Measurements from ENCODE around the gene PHC2. TPM values are rescaled to one million over a fixed set of nuclear protein-coding genes. Genes with fewer than 3 reads are reported as not detected.

PHC2 gene
- total and polyA plus RNA-seq, 9 of the 15 experiments (the other 6 are each of a cell fraction or from before 2014, with no cell fraction given), result 3.1 to 67.6 (median 34.6) TPM

DNA sequence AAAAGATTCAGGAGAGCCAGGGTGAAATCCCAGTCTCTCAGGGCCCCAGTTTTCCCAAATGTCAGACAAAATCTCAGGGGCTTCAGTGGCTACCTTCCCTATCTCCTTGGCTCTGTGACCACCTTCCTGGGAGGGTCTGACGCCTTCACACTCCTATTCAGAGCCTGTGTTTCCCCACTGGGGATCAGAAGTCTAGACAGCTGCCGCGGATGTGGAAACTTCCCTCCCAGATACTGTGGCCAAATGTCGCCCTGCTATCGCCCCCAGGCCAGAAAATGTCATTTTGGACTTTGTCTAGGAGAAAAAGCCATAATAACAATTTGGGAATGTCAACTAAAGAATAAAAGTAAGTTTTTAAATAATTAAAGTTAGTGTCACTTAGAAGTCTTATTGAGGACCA is 125.9 kb downstream of the PHC2 start (continued):
- TF ChIP-seq, protein P1, sequence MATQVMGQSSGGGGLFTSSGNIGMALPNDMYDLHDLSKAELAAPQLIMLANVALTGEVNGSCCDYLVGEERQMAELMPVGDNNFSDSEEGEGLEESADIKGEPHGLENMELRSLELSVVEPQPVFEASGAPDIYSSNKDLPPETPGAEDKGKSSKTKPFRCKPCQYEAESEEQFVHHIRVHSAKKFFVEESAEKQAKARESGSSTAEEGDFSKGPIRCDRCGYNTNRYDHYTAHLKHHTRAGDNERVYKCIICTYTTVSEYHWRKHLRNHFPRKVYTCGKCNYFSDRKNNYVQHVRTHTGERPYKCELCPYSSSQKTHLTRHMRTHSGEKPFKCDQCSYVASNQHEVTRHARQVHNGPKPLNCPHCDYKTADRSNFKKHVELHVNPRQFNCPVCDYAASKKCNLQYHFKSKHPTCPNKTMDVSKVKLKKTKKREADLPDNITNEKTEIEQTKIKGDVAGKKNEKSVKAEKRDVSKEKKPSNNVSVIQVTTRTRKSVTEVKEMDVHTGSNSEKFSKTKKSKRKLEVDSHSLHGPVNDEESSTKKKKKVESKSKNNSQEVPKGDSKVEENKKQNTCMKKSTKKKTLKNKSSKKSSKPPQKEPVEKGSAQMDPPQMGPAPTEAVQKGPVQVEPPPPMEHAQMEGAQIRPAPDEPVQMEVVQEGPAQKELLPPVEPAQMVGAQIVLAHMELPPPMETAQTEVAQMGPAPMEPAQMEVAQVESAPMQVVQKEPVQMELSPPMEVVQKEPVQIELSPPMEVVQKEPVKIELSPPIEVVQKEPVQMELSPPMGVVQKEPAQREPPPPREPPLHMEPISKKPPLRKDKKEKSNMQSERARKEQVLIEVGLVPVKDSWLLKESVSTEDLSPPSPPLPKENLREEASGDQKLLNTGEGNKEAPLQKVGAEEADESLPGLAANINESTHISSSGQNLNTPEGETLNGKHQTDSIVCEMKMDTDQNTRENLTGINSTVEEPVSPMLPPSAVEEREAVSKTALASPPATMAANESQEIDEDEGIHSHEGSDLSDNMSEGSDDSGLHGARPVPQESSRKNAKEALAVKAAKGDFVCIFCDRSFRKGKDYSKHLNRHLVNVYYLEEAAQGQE (IDR thresholded peaks at IDR 0.05; ENCODE audit: borderline replicate concordance), result no peak
- TF ChIP-seq, protein P1 (CRISPR knock-in tag; IDR thresholded peaks at IDR 0.05; ENCODE audit: low read depth), result no peak
- TF ChIP-seq ZNF589 (CRISPR knock-in tag; IDR thresholded peaks at IDR 0.05; ENCODE audit: low read depth) (no peak), SMARCE1 (IDR thresholded peaks at IDR 0.05) (no peak), EP300 (IDR thresholded peaks at IDR 0.05; ENCODE audit: low read length) (no peak), ETV1 (tag; conservative IDR thresholded peaks at IDR 0.05; ENCODE audit: low read depth) (no peak), NBN (IDR thresholded peaks at IDR 0.05; ENCODE audit: low read depth) (no peak), ZNF274 (IDR thresholded peaks at IDR 0.05; ENCODE audit: borderline replicate concordance, low read depth, low read length) (no peak), RFX1 (IDR thresholded peaks at IDR 0.05) (no peak), ZNF253 (CRISPR knock-in tag; conservative IDR thresholded peaks at IDR 0.05) (no peak), POLR2G (IDR thresholded peaks at IDR 0.05; ENCODE audit: low read depth, low read length) (no peak), ZNF57 (CRISPR knock-in tag; IDR thresholded peaks at IDR 0.05) (no peak)
- TF ChIP-seq, protein P2, sequence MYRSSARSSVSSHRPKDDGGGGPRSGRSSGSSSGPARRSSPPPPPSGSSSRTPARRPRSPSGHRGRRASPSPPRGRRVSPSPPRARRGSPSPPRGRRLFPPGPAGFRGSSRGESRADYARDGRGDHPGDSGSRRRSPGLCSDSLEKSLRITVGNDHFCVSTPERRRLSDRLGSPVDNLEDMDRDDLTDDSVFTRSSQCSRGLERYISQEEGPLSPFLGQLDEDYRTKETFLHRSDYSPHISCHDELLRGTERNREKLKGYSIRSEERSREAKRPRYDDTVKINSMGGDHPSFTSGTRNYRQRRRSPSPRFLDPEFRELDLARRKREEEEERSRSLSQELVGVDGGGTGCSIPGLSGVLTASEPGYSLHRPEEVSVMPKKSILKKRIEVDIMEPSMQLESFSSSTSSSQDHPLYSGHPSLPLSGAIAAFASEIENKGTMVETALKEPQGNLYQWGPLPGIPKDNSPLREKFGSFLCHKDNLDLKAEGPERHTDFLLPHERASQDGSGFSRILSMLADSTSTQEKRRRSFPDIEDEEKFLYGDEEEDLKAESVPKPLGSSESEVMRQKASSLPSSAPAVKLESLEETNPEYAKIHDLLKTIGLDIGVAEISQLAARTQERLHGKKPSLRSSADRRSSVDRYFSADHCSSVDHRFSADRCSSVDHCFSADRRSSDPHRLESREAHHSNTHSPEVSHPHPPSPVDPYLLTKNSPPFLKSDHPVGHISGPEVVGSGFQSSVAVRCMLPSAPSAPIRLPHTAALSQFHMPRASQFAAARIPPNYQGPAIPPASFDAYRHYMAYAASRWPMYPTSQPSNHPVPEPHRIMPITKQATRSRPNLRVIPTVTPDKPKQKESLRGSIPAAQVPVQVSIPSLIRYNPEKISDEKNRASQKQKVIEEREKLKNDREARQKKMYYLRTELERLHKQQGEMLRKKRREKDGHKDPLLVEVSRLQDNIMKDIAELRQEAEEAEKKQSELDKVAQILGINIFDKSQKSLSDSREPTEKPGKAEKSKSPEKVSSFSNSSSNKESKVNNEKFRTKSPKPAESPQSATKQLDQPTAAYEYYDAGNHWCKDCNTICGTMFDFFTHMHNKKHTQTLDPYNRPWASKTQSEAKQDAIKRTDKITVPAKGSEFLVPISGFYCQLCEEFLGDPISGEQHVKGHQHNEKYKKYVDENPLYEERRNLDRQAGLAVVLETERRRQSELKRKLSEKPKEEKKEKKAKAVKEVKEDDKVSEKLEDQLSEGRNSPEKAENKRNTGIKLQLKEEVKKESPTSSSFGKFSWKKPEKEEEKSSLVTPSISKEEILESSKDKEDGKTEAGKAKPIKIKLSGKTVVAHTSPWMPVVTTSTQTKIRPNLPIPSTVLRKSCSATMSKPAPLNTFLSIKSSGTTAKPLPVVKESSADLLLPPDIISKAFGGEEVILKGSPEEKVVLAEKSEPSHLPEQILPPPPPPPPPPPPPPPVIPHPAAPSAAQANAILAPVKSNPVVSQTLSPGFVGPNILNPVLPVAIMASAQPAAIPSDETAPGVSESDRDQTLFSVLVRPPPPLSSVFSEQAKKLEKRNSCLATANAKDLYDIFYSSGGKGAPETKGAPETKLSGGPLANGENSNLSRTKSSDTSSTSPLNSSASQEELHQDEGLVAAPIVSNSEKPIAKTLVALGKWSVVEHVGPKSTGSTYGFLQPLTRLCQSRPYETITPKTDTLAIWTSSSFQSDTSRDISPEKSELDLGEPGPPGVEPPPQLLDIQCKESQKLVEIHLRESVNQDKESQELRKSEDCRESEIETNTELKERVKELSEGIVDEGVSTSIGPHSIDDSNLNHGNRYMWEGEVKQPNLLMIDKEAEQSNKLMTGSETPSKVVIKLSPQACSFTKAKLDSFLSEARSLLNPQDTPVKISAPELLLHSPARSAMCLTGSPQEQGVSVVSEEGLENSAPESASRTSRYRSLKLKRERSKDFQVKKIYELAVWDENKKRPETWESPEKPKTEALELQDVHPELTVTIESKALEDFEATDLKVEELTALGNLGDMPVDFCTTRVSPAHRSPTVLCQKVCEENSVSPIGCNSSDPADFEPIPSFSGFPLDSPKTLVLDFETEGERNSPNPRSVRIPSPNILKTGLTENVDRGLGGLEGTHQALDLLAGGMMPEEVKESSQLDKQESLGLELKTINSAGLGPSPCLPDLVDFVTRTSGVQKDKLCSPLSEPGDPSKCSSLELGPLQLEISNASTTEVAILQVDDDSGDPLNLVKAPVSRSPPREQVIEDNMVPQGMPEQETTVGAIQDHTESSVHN (IDR thresholded peaks at IDR 0.05; ENCODE audit: borderline replicate concordance in 1 of 2, low read depth in 1 of 2), result no peak

Measured in K562 (cell line).